Erythroblast (primary cell): ENCODE measurements around the gene CCDC63.

Experiments
- GATA1 ChIP-seq: IDR thresholded peaks from 2 replicates; pipeline ENCODE4 v1.6.1; 2011; ENCODE audit warnings: low read depth, mild to moderate bottlenecking, control low read depth, low read length, moderate library complexity
- POLR2A ChIP-seq: IDR thresholded peaks from 2 replicates; pipeline ENCODE4 v1.6.1; 2011; ENCODE audit warnings: mild to moderate bottlenecking, low read length

DNA sequence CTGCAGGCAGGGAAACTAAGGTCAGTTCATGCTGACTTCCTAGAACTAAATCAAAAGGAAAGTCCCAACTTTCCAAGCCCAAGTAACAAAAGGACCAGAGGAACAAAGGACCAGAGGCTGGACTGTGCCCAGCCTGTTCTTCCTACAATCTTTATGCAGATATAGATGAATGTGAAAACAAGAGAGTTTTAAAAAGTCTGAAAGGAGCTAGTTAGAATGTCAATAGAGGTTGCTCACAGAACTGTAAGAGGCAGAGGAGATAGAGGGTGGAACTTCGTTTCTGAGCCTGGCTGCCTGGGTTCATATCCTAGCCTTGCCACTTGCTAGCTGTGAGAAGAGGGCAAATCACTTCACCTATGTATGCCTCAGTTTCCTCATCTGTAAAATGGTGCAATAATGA lies 30.0 kb upstream of the CCDC63 start:
- no peak for TF ChIP-seq POLR2A
- TF ChIP-seq GATA1: no peak
